Frontal cortex (tissue), 4 donors: ENCODE results near the gene ATP8A2. TPM values are rescaled to one million over a fixed set of nuclear protein-coding genes. Genes with fewer than 3 reads are reported as not detected.
"Not testable (repeated sequence)": the region's sequence is repeated elsewhere in the genome, so short reads cannot be mapped to it uniquely, and the experiment has no call there.

Source experiments
- DNase-seq, 2 donors: peaks; one replicate each; pipeline ENCODE4 v3.0.0; 2012; ENCODE audit warnings: low spot score in 2 of 2
- FAIRE-seq: peaks from 2 replicates; lab custom pipeline; 2012; peaks lifted over from hg19 to GRCh38; lab: Jason Lieb, UNC
- small RNA-seq: library from RNA; depleted of rRNA; stranded (forward); fragments of <200 nt; gene quantifications from one replicate; pipeline ENCODE3, GENCODE V24; 2014
- total RNA-seq: library from RNA; depleted of rRNA; stranded (reverse); fragments of >200 nt; gene quantifications from one replicate; pipeline ENCODE4 v1.2.3, GENCODE V29; 2014
- donor health status: control.
- donor health status: control.
- donor health status: control.

ATP8A2 gene
- total RNA-seq, 1 donor from 2014 or later = 63.6 TPM

DNA sequence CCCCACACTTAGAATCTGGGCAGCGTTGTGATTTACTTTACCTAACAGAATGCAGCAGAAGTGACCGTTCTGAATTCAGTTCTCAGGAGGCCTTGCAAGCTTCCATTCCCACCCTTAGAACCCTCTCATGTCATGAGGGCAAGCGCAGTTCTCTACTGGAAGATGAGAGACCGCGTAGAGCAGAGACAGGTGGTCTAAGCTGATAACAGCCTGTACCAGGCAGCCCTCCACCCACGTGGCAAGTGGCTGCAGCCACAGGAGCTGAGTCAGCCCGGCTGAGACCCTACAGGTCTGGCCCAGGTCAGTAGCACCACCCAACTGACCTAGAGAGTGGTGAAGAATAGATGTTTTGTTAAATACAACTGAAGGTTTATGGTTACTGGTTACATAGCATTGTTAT, 694.7 kb downstream of the ATP8A2 start:
- not testable (repeated sequence) for DNase-seq, FAIRE-seq

DNA sequence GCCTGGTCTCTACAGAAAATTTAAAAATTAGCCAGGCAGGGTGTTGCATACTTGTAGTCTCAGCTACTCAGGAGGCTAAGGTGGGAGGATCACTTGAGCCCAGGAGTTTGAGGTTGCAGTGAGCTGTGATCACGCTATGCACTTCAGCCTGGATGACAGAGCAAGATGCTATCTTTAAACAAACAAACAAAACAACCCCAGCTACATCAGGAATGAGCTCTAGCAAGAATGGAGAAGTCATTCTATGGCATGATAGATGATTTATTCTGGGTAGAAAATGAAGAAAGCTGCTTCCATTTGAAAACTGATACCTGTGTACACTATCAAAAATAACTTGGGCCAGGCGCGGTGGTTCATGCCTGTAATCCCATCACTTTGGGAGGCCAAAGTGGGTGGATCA, 695.8 kb downstream of the ATP8A2 start:
- FAIRE-seq = no peak
- DNase-seq = no peak

DNA sequence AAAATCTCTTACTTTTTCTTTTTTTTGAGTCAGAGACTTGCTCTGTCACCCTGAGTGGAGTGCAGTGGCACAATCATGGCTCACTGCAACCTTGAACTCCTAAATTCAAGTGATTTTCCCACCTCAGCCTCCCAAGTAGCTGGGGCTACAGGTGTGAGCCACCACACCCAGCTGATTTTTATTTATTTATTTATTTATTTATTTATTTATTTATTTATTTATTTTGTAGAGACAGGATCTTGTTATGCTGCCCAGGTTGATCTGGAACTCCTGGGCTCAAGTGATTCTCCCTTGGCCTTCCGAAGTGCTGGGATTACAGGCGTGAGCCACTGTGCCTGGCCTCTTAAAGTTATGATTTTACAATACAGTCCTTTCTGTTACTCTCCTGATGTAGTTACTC, 696.6 kb downstream of the ATP8A2 start:
- not testable (repeated sequence) for DNase-seq, FAIRE-seq

DNA sequence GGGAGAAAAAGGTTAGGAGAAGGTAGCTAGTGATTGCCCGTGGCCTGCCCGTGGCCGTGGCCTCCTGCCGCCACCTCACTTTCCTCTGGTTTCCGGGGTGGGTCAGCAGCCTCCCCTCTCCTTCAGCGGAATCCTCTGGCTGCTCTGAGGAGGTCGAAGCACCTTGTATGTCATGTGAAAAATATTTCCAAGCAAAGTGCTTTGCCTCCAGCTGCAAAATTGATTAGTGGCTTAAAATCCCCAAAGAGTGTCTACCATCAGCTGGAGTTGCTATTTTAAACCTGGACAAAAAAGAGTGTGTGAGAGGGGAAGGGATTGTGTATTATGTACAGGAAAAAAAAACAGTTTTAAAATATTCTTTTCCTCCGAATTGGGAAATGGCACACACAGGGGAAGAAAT, 697.9 kb downstream of the ATP8A2 start:
- DNase-seq, FAIRE-seq: not testable (repeated sequence)

DNA sequence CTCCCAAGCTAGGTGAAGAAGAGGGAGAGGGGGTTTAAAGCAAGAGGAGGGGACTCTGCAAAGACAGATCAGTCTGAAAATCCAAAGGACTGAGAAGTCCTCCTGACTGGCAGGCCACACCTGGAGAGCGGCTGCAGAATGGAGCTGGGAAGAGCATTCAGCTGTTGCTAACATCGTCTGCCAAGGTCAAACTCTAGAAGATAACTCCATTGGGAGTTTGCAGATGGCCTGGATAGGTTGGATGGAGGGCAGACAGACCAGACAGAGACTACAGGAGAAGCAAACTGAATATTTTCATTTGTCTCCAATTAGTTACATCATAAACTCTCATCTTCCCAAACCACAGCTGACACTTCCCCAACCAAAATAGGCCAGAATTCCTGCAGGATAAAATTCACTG, 699.9 kb downstream of the ATP8A2 start:
- FAIRE-seq (no peak), DNase-seq (no peak)

DNA sequence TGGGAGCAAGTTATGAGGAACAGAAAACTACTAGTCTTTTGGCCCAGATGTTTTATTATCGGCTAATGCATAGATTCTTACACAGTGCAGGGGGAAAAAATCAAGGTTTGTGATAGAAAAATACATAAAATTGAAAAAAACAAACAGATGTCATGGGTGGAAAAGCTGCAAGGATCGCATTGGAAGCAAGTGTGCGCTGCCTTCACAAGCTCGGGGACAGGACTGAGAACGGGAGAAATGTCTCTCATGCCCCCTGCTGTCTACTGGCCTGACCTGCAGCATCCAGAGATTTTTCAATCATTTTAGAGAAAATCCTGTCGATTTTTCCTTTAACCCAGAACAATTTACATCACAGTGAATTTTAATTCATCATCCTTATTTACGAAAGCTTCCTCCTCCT, 700.6 kb downstream of the ATP8A2 start:
- peak; percentile 99 for FAIRE-seq
- DNase-seq = not testable (repeated sequence)

DNA sequence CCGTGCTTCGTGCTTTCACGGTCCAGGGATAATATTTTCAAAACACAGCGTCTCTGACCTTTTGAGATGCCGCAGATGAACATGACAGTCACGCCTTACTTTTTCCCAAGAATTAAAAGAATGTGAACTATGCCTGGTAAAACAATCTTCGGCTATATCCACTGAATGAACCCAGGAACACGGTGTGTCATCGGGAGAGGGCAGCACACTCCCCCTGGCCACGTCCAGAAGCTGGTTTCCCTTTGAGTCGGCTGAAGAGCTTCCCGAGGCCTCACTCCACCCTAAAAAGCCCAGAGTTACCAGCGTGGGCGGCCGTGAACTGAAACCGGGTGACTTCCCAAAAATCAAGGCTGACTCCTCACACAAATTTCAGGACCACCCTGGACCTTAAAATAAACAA, 702.9 kb downstream of the ATP8A2 start:
- DNase-seq (no peak), FAIRE-seq (no peak)

Small RNA genes within 50 kb of the gene (small RNA-seq; reads per million reads assigned to genes)
- gene RN7SL741P (not detected), gene RNU6-78P (not detected), gene RNY1P3 (not detected)

Other genes starting within 250 kb of the ATP8A2 start
- 143 TPM for gene AMER2, start 199.7 kb upstream of the ATP8A2 start, total RNA-seq
- gene MTMR6, start 84.5 kb upstream of the ATP8A2 start, total RNA-seq = 42.4 TPM
- gene NUP58, start 70.3 kb upstream of the ATP8A2 start, total RNA-seq = 107 TPM